ENCODE measurements around the gene KCTD6. TPM values are rescaled to one million over a fixed set of nuclear protein-coding genes. Genes with fewer than 3 reads are reported as not detected.

Gene KCTD6
- polyA plus RNA-seq, 1 donor (not counting 4 experiments of a cell fraction or from before 2014, with no cell fraction given), result 7.6 TPM

- Histone ChIP-seq H3K36me3 (ENCODE audit: control insufficient read depth in 2 of 2, extremely low read depth in 1 of 2, insufficient read depth in 2 of 2, low read length in 2 of 2) (no peaks in the 10 kb centered on the region), H3K9me1 (ENCODE audit: control insufficient read depth, extremely low read depth, insufficient read depth, low read length) (no peaks in the 10 kb centered on the region), H2AFZ (ENCODE audit: control insufficient read depth, low read length) (no peak overlapping the region), H3K4me1 (ENCODE audit: control insufficient read depth, extremely low read depth, insufficient read depth, low read length) (no peaks in the 10 kb centered on the region), H3K9me3 (ENCODE audit: control insufficient read depth, low read depth, low read length) (no peaks in the 10 kb centered on the region), H3K27me3 (ENCODE audit: control insufficient read depth, extremely low read depth, insufficient read depth, low read length) (no peaks in the 10 kb centered on the region), H3K9ac (ENCODE audit: control insufficient read depth, extremely low read depth, insufficient read depth, low read length) (no peak overlapping the region), H3K4me2 (ENCODE audit: control insufficient read depth, extremely low read depth, insufficient read depth, low read depth, low read length) (no peak overlapping the region), H3K79me2 (ENCODE audit: control insufficient read depth, insufficient read depth, low read length) (no peaks in the 10 kb centered on the region), H3K27ac (ENCODE audit: control insufficient read depth, insufficient read depth, low read length) (no peak overlapping the region), H4K20me1 (ENCODE audit: control insufficient read depth, extremely low read depth, insufficient read depth, low read length) (no peaks in the 10 kb centered on the region), H3K4me3 (ENCODE audit: control insufficient read depth in 2 of 3, extremely low read depth in 1 of 3, insufficient read depth in 2 of 3, low read depth in 1 of 3, low read length in 3 of 3) (no peak overlapping the region)
- TF ChIP-seq CTCF (optimal IDR thresholded peaks at IDR 0.05 in 1 of 3, IDR thresholded peaks at IDR 0.05 in 1 of 3, conservative IDR thresholded peaks at IDR 0.05 in 1 of 3; ENCODE audit: extremely low read depth in 1 of 3, insufficient read depth in 2 of 3, low read length in 3 of 3) (no peak), EZH2 (IDR thresholded peaks at IDR 0.05; ENCODE audit: low read length) (no peak)
- dilution Hi-C loops (cut with MboI; ENCODE audit: extremely low pct_ligation_motif_present, low sequenced_read_pairs), result no loop called here
- no peak for FAIRE-seq
- no peak for DNase-seq (ENCODE audit: low read depth, low spot score)
These were observed 47.7 kb downstream of the KCTD6 start for GRCh38 chr3:58539626-58540025.

- no peaks in the 10 kb centered on the region for H3K9me3 ChIP-seq (ENCODE audit: control insufficient read depth, low read depth, low read length)
- no peaks in the 10 kb centered on the region for H4K20me1 ChIP-seq (ENCODE audit: control insufficient read depth, extremely low read depth, insufficient read depth, low read length)
- FAIRE-seq (no peak), DNase-seq (ENCODE audit: low read depth, low spot score) (no peak)
- no peaks in the 10 kb centered on the region for H3K79me2 ChIP-seq (ENCODE audit: control insufficient read depth, insufficient read depth, low read length)
- no peaks in the 10 kb centered on the region for H3K9me1 ChIP-seq (ENCODE audit: control insufficient read depth, extremely low read depth, insufficient read depth, low read length)
- dilution Hi-C loops (cut with MboI; ENCODE audit: extremely low pct_ligation_motif_present, low sequenced_read_pairs), result no loop called here
- H3K27me3 ChIP-seq (ENCODE audit: control insufficient read depth, extremely low read depth, insufficient read depth, low read length), result no peaks in the 10 kb centered on the region
- no peaks in the 10 kb centered on the region for H3K4me1 ChIP-seq (ENCODE audit: control insufficient read depth, extremely low read depth, insufficient read depth, low read length)
- TF ChIP-seq CTCF (optimal IDR thresholded peaks at IDR 0.05 in 1 of 3, IDR thresholded peaks at IDR 0.05 in 1 of 3, conservative IDR thresholded peaks at IDR 0.05 in 1 of 3; ENCODE audit: extremely low read depth in 1 of 3, insufficient read depth in 2 of 3, low read length in 3 of 3) (no peak), EZH2 (IDR thresholded peaks at IDR 0.05; ENCODE audit: low read length) (no peak)
- no peak overlapping the region for H3K9ac ChIP-seq (ENCODE audit: control insufficient read depth, extremely low read depth, insufficient read depth, low read length)
- H2AFZ ChIP-seq (ENCODE audit: control insufficient read depth, low read length), result no peak overlapping the region
- H3K4me2 ChIP-seq (ENCODE audit: control insufficient read depth, extremely low read depth, insufficient read depth, low read depth, low read length), result no peak overlapping the region
- no peak overlapping the region for H3K27ac ChIP-seq (ENCODE audit: control insufficient read depth, insufficient read depth, low read length)
- H3K4me3 ChIP-seq (ENCODE audit: control insufficient read depth in 2 of 3, extremely low read depth in 1 of 3, insufficient read depth in 2 of 3, low read depth in 1 of 3, low read length in 3 of 3), result no peak overlapping the region
- no peaks in the 10 kb centered on the region for H3K36me3 ChIP-seq (ENCODE audit: control insufficient read depth in 2 of 2, extremely low read depth in 1 of 2, insufficient read depth in 2 of 2, low read length in 2 of 2)
These were observed 48.4 kb downstream of the KCTD6 start for GRCh38 chr3:58540176-58540858.

Data from keratinocyte (primary cell).